ENCODE measurements around the gene VAV2. TPM values are rescaled to one million over a fixed set of nuclear protein-coding genes. Genes with fewer than 3 reads are reported as not detected.

Gene VAV2
- total and polyA plus RNA-seq, 2 donors = 9.8 to 13.7 TPM

DNA sequence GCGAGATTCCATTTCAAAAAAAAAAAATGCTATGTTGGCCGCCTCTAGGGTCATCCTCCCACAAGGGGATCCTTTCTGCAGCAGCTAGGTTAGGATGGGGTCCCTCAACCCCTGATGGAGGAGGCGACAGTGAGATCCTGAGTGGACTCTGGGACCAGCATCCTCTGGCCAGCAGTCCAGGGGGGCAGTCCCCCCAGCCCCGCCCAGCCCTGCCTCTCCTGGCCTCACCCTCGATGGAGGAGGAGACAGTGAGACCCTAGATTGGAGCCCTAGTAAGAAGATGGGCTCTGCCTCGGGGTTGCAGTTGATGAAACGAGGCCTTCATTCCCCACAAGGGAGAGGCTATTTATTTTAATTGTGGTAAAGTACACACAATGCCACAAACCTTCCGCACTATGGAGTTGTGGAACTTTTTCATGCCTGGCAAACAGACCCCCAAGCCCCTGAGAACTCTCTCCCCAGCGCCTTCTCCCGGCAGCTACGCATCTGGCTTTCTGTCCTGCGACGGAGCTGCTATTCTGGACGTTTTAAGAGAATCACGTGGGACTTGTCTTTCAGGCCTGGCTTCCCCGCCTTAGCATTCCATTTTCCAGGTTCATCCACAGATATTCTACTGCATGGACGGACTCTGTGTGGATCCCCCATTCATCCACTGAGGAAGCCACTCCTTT is 15.8 kb downstream of the VAV2 start:
- no peaks in the 10 kb centered on the region for H3K36me3 ChIP-seq (ENCODE audit: insufficient read depth)
- H3K4me1 ChIP-seq (ENCODE audit: insufficient read depth) = peaks cover 3% of the 10 kb centered on the region
- no peak overlapping the region for H3K27ac ChIP-seq (ENCODE audit: low read depth)
- no peak overlapping the region for H3K4me3 ChIP-seq (ENCODE audit: low read depth, low read length)
- no peak for DNase-seq (ENCODE audit: extremely low spot score)
- 87% methylated on average over 17 of the region's 17 CpGs for WGBS

GRCh38 chr9:133975511-133975910 is 16.6 kb downstream of the VAV2 start:
- Histone ChIP-seq H3K4me1 (ENCODE audit: insufficient read depth) (peaks cover 3% of the 10 kb centered on the region), H3K27ac (ENCODE audit: low read depth) (no peak overlapping the region), H3K36me3 (ENCODE audit: insufficient read depth) (no peaks in the 10 kb centered on the region), H3K4me3 (ENCODE audit: low read depth, low read length) (no peak overlapping the region)
- DNase-seq (ENCODE audit: extremely low spot score) = no peak
- WGBS = 97% methylated on average over 3 of the region's 3 CpGs

DNA sequence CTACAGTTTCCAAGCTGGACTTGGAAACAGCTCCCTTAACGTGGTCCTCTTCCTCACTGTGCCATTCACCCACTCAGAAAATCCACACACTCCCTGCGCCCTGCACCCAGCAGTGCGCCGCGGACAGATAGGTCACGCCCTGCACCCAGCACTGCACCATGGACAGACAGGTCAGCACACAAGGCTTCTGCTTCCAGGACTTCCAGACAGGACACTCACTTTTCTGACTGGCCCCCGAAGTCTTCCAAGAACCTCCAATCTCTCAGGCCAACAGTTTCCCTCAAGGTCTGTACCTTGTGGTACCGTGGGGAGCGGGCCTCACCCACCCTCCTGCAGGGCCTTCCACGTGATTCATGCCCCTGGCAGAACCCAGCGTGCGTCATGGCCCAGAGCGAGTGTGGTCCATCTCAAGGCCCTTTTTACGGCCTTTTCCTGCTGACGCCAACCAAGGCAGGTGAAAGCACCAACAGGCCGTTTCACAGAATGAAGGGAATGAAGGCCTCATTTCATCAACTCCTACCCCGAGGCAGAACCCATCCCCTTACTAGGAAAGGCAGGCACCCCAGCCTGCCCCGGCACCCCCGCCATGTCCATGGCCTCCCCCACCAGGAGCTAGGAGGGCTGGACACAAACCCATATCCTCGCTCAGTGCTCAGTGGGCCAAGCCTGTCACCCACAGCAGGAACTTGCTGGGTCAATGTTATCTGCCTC is 17.3 kb downstream of the VAV2 start:
- 91% methylated on average over 20 of the region's 20 CpGs for WGBS
- DNase-seq (ENCODE audit: extremely low spot score) = no peak

DNA sequence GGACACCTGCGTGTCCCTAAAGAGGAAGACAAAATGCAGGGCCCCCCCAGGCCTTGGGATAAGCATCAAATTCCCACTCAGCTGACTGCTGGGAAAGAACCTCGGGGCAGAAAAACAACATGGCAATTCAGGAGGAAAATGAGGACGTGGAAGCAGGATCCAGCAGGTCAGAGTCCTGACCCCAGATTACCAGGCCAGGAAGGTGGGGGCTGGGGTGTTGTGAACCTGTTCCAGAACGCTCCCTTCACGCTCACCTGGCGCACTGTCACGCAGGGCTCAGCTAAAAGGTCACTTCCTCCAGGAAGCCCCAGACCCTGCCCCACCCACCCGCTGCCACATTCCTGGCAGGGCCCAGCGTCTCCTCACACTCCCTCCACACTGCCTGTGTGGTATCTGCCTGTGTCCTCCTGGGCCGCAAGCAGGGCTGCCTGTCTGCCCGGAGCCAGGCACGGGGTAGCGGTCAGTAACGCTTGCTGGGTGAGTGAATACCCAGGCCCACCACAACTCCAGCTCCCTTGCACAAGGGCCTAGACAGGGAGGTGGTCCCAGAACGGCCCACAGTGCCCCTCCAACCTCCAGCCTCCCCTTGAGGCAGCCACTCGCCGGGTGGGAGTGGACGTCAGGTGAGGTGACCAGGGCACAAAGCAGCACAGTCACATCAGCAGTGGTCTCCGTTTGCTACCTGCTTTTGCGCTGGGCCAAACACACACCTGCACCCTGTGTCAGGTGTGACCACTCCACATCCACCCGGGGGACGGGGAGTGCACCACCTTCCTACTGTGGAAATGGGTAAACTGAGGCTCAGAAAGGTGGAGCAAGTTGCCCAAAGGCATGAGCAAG is 18.1 kb downstream of the VAV2 start:
- Histone ChIP-seq H3K27ac (ENCODE audit: low read depth) (no peak overlapping the region), H3K4me1 (ENCODE audit: insufficient read depth) (peaks cover 3% of the 10 kb centered on the region), H3K4me3 (ENCODE audit: low read depth, low read length) (no peak overlapping the region), H3K36me3 (ENCODE audit: insufficient read depth) (no peaks in the 10 kb centered on the region)
- WGBS = 88% methylated on average over 22 of the region's 22 CpGs
- DNase-seq (ENCODE audit: extremely low spot score) = no peak

More for the DNA sequence above, 17.3 kb downstream of the VAV2 start:
- no peaks in the 10 kb centered on the region for H3K36me3 ChIP-seq (ENCODE audit: insufficient read depth)
- H3K4me1 ChIP-seq (ENCODE audit: insufficient read depth) = peaks cover 3% of the 10 kb centered on the region
- no peak overlapping the region for H3K27ac ChIP-seq (ENCODE audit: low read depth)
- H3K4me3 ChIP-seq (ENCODE audit: low read depth, low read length) = no peak overlapping the region

DNA sequence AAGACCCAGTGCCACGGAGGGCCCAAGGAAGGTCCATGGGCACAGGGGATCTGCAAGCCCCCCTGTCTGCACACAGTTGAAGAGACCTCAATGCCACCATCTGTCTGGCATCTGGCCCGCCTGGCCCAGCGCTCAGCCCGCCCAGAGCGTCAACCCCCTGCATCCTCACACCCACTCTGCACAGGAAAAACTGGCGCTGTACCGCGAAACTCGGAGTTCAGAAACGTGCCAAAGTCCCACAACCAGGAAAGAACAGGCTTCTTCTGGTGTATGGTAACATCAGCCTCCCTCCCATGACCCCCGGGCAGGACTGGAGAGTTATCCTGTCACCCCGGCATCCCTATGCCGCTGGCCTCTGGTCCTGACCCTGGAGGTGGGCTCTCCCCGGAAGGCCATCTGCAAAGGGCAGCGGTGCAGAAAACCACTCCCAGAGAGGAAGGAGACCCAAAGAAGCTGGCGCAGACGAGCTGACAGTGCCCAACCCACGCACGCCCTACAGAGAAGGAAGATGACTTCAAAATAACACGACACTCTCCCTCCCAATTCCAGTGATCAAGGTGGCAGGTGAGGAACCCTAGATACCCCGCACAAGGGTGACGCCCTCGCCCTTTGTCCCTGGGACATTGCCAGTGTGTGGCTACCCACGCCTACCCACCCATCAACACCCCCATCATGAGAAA is 18.9 kb downstream of the VAV2 start:
- WGBS = 92% methylated on average over 24 of the region's 24 CpGs
- H3K4me1 ChIP-seq (ENCODE audit: insufficient read depth) = no peaks in the 10 kb centered on the region
- no peak overlapping the region for H3K4me3 ChIP-seq (ENCODE audit: low read depth, low read length)
- no peaks in the 10 kb centered on the region for H3K36me3 ChIP-seq (ENCODE audit: insufficient read depth)
- DNase-seq (ENCODE audit: extremely low spot score) = no peak
- no peak overlapping the region for H3K27ac ChIP-seq (ENCODE audit: low read depth)

DNA sequence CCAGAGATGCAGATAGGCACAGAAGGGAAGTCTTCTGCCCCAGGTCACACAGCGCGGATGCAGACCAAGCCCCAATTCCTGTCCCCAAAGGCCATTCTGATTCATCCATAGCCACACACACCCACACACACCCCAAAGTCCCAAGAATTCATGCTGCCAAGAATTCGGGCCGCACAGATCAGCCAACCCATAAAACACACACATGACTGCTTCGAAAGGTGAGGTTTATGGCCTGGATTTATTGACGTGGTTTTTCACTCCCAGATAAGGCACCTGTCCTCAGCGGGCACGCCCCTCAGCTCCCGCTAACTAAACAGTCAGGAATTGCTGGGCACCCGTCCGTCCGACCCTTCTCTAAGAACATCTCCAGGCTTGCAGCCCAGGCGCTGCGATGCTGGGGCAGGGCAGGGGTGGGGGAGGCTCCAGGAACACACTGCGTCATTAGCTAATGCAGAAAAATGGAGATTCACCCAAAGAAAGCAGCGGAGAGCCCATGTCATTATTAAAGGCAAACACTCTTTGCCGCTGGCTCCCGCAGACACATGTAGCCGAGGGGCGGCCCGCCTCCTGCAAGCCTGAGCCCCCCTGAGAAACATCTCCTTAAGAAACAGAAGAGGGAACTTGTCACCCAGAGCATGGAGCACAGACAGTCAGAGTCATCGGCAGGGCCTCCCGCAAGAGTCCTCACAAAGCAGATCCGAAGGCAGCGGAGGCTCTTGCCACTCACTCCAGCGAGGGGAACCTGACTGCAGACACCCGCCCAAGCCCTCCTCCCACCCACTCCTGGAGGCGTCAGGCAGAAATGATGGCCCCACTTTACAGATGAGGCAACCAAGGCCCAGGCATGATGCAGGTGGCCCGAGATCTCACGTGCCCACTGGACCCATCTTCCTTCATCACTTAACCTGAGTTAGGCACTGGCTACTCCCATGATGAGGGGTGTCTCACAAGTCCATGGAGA is 19.9 kb downstream of the VAV2 start:
- Histone ChIP-seq H3K4me3 (ENCODE audit: low read depth, low read length) (no peak overlapping the region), H3K36me3 (ENCODE audit: insufficient read depth) (no peaks in the 10 kb centered on the region), H3K4me1 (ENCODE audit: insufficient read depth) (no peaks in the 10 kb centered on the region), H3K27ac (ENCODE audit: low read depth) (no peak overlapping the region)
- 82% methylated on average over 30 of the region's 30 CpGs for WGBS
- no peak for DNase-seq (ENCODE audit: extremely low spot score)

- 85% methylated on average over 22 of the region's 22 CpGs for whole genome bisulfite sequencing
- Histone ChIP-seq H3K4me3 (ENCODE audit: low read depth, low read length) (no peak overlapping the region), H3K36me3 (ENCODE audit: insufficient read depth) (no peaks in the 10 kb centered on the region), H3K27ac (ENCODE audit: low read depth) (no peak overlapping the region), H3K4me1 (ENCODE audit: insufficient read depth) (no peaks in the 10 kb centered on the region)
- no peak for DNase-seq (ENCODE audit: extremely low spot score)
Observed at GRCh38 chr9:133971121-133971951, 20.8 kb downstream of the VAV2 start.

GRCh38 chr9:133970581-133971058 is 21.5 kb downstream of the VAV2 start:
- no peaks in the 10 kb centered on the region for H3K36me3 ChIP-seq (ENCODE audit: insufficient read depth)
- DNase-seq (ENCODE audit: extremely low spot score) = no peak
- H3K4me1 ChIP-seq (ENCODE audit: insufficient read depth) = no peaks in the 10 kb centered on the region
- WGBS = 75% methylated on average over 6 of the region's 6 CpGs
- H3K27ac ChIP-seq (ENCODE audit: low read depth) = no peak overlapping the region
- no peak overlapping the region for H3K4me3 ChIP-seq (ENCODE audit: low read depth, low read length)

GRCh38 chr9:133969681-133970580 is 22.2 kb downstream of the VAV2 start:
- 84% methylated on average over 25 of the region's 25 CpGs for WGBS
- no peak for DNase-seq (ENCODE audit: extremely low spot score)

DNA sequence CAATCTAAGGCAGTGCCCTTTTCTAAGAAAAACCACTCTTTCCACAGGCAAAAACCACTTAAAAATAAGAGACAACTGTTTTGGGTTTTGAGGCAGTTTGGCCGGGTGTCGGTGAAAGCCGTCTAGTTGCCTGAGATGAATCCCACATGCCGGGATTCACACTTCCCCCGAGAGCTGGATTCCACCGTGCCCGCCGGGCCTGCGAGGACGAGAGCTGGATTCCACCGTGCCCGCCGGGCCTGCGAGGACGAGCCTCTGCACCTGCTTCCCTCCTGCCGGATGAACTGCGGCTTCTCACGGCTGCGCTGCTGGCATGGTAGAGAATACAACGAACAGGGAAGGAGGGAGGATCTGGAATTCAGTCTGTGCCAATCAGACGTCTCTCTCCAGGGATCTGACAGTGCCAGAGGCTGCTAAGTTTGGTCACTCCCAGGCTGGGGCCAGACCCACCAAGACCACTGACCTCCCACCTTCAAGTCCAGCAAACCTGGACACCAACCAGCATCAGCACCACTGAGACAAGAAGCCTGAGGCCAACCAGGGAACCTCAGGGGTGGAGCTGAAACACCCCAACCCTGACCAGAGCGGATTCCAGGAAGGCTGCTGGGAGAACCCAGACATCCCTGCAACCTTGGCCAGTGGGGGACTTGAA is 23.0 kb downstream of the VAV2 start:
- no peak overlapping the region for H3K27ac ChIP-seq (ENCODE audit: low read depth)
- no peak for DNase-seq (ENCODE audit: extremely low spot score)
- H3K36me3 ChIP-seq (ENCODE audit: insufficient read depth) = no peaks in the 10 kb centered on the region
- no peaks in the 10 kb centered on the region for H3K4me1 ChIP-seq (ENCODE audit: insufficient read depth)
- H3K4me3 ChIP-seq (ENCODE audit: low read depth, low read length) = no peak overlapping the region
- WGBS = 72% methylated on average over 22 of the region's 22 CpGs

More at GRCh38 chr9:133969681-133970580, 22.2 kb downstream of the VAV2 start:
- Histone ChIP-seq H3K36me3 (ENCODE audit: insufficient read depth) (no peaks in the 10 kb centered on the region), H3K4me1 (ENCODE audit: insufficient read depth) (no peaks in the 10 kb centered on the region), H3K4me3 (ENCODE audit: low read depth, low read length) (no peak overlapping the region), H3K27ac (ENCODE audit: low read depth) (no peak overlapping the region)

DNA sequence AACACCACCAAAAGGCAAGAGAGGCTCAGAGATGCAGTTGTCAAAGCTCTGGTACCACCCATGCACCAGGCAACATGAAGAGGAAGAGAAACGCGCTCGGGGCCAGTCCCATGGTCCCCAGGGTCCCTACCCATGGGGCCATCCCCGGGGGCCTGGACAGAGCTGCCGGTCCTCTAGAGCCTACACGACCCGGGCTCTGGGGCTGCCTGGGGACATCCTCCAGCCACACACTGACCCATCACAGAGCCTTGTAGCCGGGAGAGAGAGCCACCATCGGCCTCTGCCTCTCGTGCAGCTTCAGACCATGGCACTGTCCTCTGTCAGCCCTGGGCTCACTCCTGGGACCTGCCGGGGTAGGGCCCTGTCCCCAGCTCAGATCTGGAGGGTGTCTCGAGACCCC is 23.7 kb downstream of the VAV2 start:
- WGBS = 88% methylated on average over 12 of the region's 12 CpGs
- Histone ChIP-seq H3K36me3 (ENCODE audit: insufficient read depth) (no peaks in the 10 kb centered on the region), H3K4me3 (ENCODE audit: low read depth, low read length) (no peak overlapping the region), H3K27ac (ENCODE audit: low read depth) (no peak overlapping the region), H3K4me1 (ENCODE audit: insufficient read depth) (no peaks in the 10 kb centered on the region)
- no peak for DNase-seq (ENCODE audit: extremely low spot score)

All from urinary bladder (tissue), 4 donors.